ENCODE data around the gene VTI1B.

GRCh38 chr14:67622675-67623074 is 51.8 kb downstream of the VTI1B start:
- TF ChIP-seq CTCF (IDR thresholded peaks at IDR 0.05) (no peak), POLR2A (IDR thresholded peaks at IDR 0.05) (no peak)

All from uterus (tissue), 2 donors.